Activated B cell treated with CpG ODN at 0.5 μM for 24 hours (primary cell): ENCODE results near the gene CLTC. TPM values are rescaled to one million over a fixed set of nuclear protein-coding genes. Genes with fewer than 3 reads are reported as not detected.
A peak's percentile ranks its signal among the peaks of the same experiment; 100 is the strongest.

Source experiments
- ATAC-seq: fragments of 200-7000 bp; cut with Tn5 transposase; one replicate; pipeline ENCODE4 v1.10.0; 2021; ENCODE audit warnings: low read depth, mild to moderate bottlenecking, moderate library complexity
- CTCF ChIA-PET: fragments of 350-600 bp; sonication (Branson Sonifier 250); formaldehyde crosslinking; loops from one replicate; lab custom pipeline; 2021; ENCODE audit warnings: antibody characterized with exemption; lab: Charles Lee
- POLR2A ChIA-PET: fragments of 350-600 bp; sonication (Branson Sonifier 250); formaldehyde crosslinking; loops from one replicate; lab custom pipeline; 2021; ENCODE audit warnings: antibody characterized with exemption; lab: Charles Lee
- DNase-seq: peaks from one replicate; pipeline ENCODE4 v3.0.0; 2022
- H3K27ac Mint-ChIP-seq: one replicate; pipeline ENCODE4 v1.8.0; 2020; ENCODE audit warnings: mixed read lengths
- H3K27me3 Mint-ChIP-seq: one replicate; pipeline ENCODE4 v1.8.0; 2021; ENCODE audit warnings: mixed read lengths
- H3K36me3 Mint-ChIP-seq: one replicate; pipeline ENCODE4 v1.8.0; 2021; ENCODE audit warnings: low read depth, mixed read lengths
- H3K4me1 Mint-ChIP-seq: one replicate; pipeline ENCODE4 v1.8.0; 2021; ENCODE audit warnings: mixed read lengths
- H3K4me3 Mint-ChIP-seq: one replicate; pipeline ENCODE4 v1.8.0; 2020; ENCODE audit warnings: mild to moderate bottlenecking, mixed read lengths
- H3K9me3 Mint-ChIP-seq: one replicate; pipeline ENCODE4 v1.8.0; 2020; ENCODE audit warnings: mixed read lengths
- CTCF ChIP-seq: fragments of 200-600 bp; IDR thresholded peaks from one replicate; pipeline ENCODE4 v1.8.0; 2022; ENCODE audit warnings: antibody characterized with exemption, mild to moderate bottlenecking
- intact Hi-C: fragments of 100-400 bp; cut with micrococcal nuclease; formaldehyde crosslinking; loops from one replicate; pipeline ENCODE4 v1.15.1; 2024
- total RNA-seq: library from RNA; stranded (reverse); gene quantifications from 2 replicates; pipeline ENCODE4 v1.2.3, GENCODE V29; 2022

CLTC gene
- total RNA-seq, 1 donor from 2014 or later: 189 TPM

GRCh38 chr17:59634632-59635541 is 15.2 kb downstream of the CLTC start:
- DNase-seq: no peak
- Mint-ChIP-seq H3K36me3 (peaks cover 18% of the 10 kb centered on the region), H3K9me3 (no peaks in the 10 kb centered on the region), H3K4me1 (peaks cover 67% of the 10 kb centered on the region), H3K27me3 (no peaks in the 10 kb centered on the region), H3K27ac (no peak overlapping the region), H3K4me3 (no peak overlapping the region)
- intact Hi-C loops: no loop called here
- CTCF ChIA-PET: no interaction called here
- no peak for TF ChIP-seq CTCF
- no peak for ATAC-seq
- POLR2A ChIA-PET: interaction anchor here (1.0 to 1.4 kb wide), 2 partner anchors 12 to 16 kb away, joined by 3 read pairs; no protein-coding TSS in a partner anchor

GRCh38 chr17:59637611-59638310 is 18.1 kb downstream of the CLTC start:
- no peak for DNase-seq
- ATAC-seq: no peak
- Mint-ChIP-seq H3K4me1 (peaks cover 79% of the 10 kb centered on the region), H3K9me3 (no peaks in the 10 kb centered on the region), H3K36me3 (peaks cover 7% of the 10 kb centered on the region), H3K4me3 (no peak overlapping the region), H3K27ac (no peak overlapping the region), H3K27me3 (no peaks in the 10 kb centered on the region)
- TF ChIP-seq CTCF: no peak
- POLR2A ChIA-PET: interaction anchor here (4.4 kb wide), 1 partner anchor 18 kb away, joined by 21 read pairs; the partner anchor contains the start of gene CLTC
- CTCF ChIA-PET: interaction anchor here (0.6 kb wide), 2 partner anchors 325 to 410 kb away, joined by 3 read pairs; no protein-coding TSS in a partner anchor
- intact Hi-C loops: no loop called here

GRCh38 chr17:59638553-59638952 is 18.9 kb downstream of the CLTC start:
- POLR2A ChIA-PET: interaction anchor here (4.4 kb wide), 1 partner anchor 19 kb away, joined by 21 read pairs; the partner anchor contains the start of gene CLTC
- Mint-ChIP-seq H3K27ac (no peak overlapping the region), H3K4me3 (no peak overlapping the region), H3K27me3 (no peaks in the 10 kb centered on the region), H3K36me3 (peaks cover 5% of the 10 kb centered on the region), H3K9me3 (no peaks in the 10 kb centered on the region), H3K4me1 (peaks cover 79% of the 10 kb centered on the region)
- DNase-seq (no peak), ATAC-seq (no peak)
- intact Hi-C loops: no loop called here
- CTCF ChIA-PET: no interaction called here
- TF ChIP-seq CTCF: no peak

GRCh38 chr17:59641799-59642484 is 22.2 kb downstream of the CLTC start:
- intact Hi-C loops: loop anchor here (1.0 kb wide), 2 partner anchors 23 to 27 kb away; partner anchors contain the start of gene CLTC
- DNase-seq (no peak), ATAC-seq (peak; percentile 84)
- TF ChIP-seq CTCF: no peak
- peaks cover 24% of the 10 kb centered on the region for H3K36me3 Mint-ChIP-seq
- ChIA-PET CTCF (interaction anchor here (0.9 kb wide), 1 partner anchor 23 kb away, joined by 3 read pairs; the partner anchor contains the start of gene CLTC), POLR2A (interaction anchor here (0.5 to 4.2 kb wide), 5 partner anchors 14 to 517 kb away, joined by 4 to 116 read pairs (median 5); partner anchors contain the start of gene CLTC)
- no peaks in the 10 kb centered on the region for H3K9me3 Mint-ChIP-seq
- H3K4me1 Mint-ChIP-seq: peaks cover 74% of the 10 kb centered on the region
- peak overlapping the region; percentile 88 for H3K27ac Mint-ChIP-seq
- H3K27me3 Mint-ChIP-seq: no peaks in the 10 kb centered on the region
- peak overlapping the region; percentile 73 for H3K4me3 Mint-ChIP-seq
